Esophagus (tissue), 2 donors: ENCODE data around the gene PTPN14. TPM values are rescaled to one million over a fixed set of nuclear protein-coding genes. Genes with fewer than 3 reads are reported as not detected.

Source experiments
- H3K27ac ChIP-seq, 2 donors: one replicate each; pipeline ENCODE4 v1.5.1; 2013; ENCODE audit warnings: low read depth in 2 of 2, mild to moderate bottlenecking in 2 of 2, inconsistent platforms in 1 of 2, low read length in 1 of 2, moderate library complexity in 1 of 2
- H3K27me3 ChIP-seq, 2 donors: one replicate each; pipeline ENCODE4 v1.6.1; 2013; ENCODE audit warnings: low read length in 2 of 2, control low read depth in 1 of 2, mild to moderate bottlenecking in 1 of 2; ENCODE audit not compliant: insufficient read depth in 2 of 2, control insufficient read depth in 1 of 2
- H3K36me3 ChIP-seq, 2 donors: one replicate each; pipeline ENCODE4 v1.6.1; 2013; ENCODE audit warnings: low read length in 1 of 2; ENCODE audit not compliant: control insufficient read depth in 2 of 2, insufficient read depth in 2 of 2
- H3K4me1 ChIP-seq, 2 donors: one replicate each; pipeline ENCODE4 v1.6.1; 2013; ENCODE audit warnings: low read length in 1 of 2; ENCODE audit not compliant: control insufficient read depth in 2 of 2, insufficient read depth in 2 of 2
- H3K4me3 ChIP-seq, 2 donors: one replicate each; pipeline ENCODE4 v1.5.1; 2013; ENCODE audit warnings: low read length in 2 of 2, mild to moderate bottlenecking in 2 of 2, low read depth in 1 of 2, moderate library complexity in 1 of 2
- H3K9me3 ChIP-seq, 2 donors: one replicate each; pipeline ENCODE4 v1.6.1; 2013; ENCODE audit warnings: mild to moderate bottlenecking in 2 of 2, low read depth in 1 of 2, low read length in 1 of 2, moderate library complexity in 1 of 2; ENCODE audit not compliant: control insufficient read depth in 2 of 2, insufficient read depth in 1 of 2
- WGBS, 2 donors: extraction: QIAGEN DNeasy Blood & Tissue Kit; methylation state at CpG; one replicate each; pipeline ENCODE4 v1.1.7; 2013; 5-methylcytosine and 5-hydroxymethylcytosine counted together
- polyA plus RNA-seq, 2 donors: library from polyadenylated mRNA; stranded (reverse); fragments of 200-250 nt; gene quantifications; one replicate each; pipeline ENCODE4 v1.2.3, GENCODE V29; 2013
- donor health status: healthy with polysubstance abuse.
- donor health status: Bipolar disorder and iron deficiency.

Gene PTPN14
- polyA plus RNA-seq, 2 donors = 2.4 to 4.1 TPM

GRCh38 chr1:214361636-214362035, 189.8 kb downstream of the PTPN14 start:
- WGBS, 2 donors = 31 to 56% methylated on average over 1 of the region's 1 CpG
- H3K36me3 ChIP-seq = peaks cover 5 to 8% of the 10 kb centered on the region in 2 donors
- H3K4me1 ChIP-seq = no peaks in the 10 kb centered on the region
- H3K27me3 ChIP-seq = no peaks in the 10 kb centered on the region
- H3K4me3 ChIP-seq = no peak overlapping the region
- H3K27ac ChIP-seq = no peak overlapping the region
- no peaks in the 10 kb centered on the region for H3K9me3 ChIP-seq

GRCh38 chr1:214360525-214361164, 190.8 kb downstream of the PTPN14 start:
- Histone ChIP-seq H3K36me3 (peaks cover 5 to 8% of the 10 kb centered on the region in 2 donors), H3K27ac (no peak overlapping the region), H3K4me1 (no peaks in the 10 kb centered on the region), H3K4me3 (no peak overlapping the region), H3K9me3 (no peaks in the 10 kb centered on the region), H3K27me3 (no peaks in the 10 kb centered on the region)
- 75 to 77% methylated on average over 3 of the region's 3 CpGs for WGBS, 2 donors

- Histone ChIP-seq H3K4me1 (no peaks in the 10 kb centered on the region), H3K27me3 (no peaks in the 10 kb centered on the region), H3K27ac (no peak overlapping the region), H3K4me3 (no peak overlapping the region), H3K36me3 (peaks cover 5 to 8% of the 10 kb centered on the region in 2 donors), H3K9me3 (no peaks in the 10 kb centered on the region)
- WGBS, 2 donors = 87 to 88% methylated on average over 5 of the region's 5 CpGs
These were observed 191.3 kb downstream of the PTPN14 start for GRCh38 chr1:214360116-214360515.

GRCh38 chr1:214354440-214355148, 196.8 kb downstream of the PTPN14 start:
- Histone ChIP-seq H3K27ac (no peak overlapping the region), H3K4me3 (no peak overlapping the region), H3K9me3 (no peaks in the 10 kb centered on the region), H3K36me3 (no peaks in the 10 kb centered on the region), H3K27me3 (no peaks in the 10 kb centered on the region), H3K4me1 (no peaks in the 10 kb centered on the region)
- WGBS, 2 donors = 64 to 65% methylated on average over 4 of the region's 4 CpGs

- Histone ChIP-seq H3K4me1 (no peaks in the 10 kb centered on the region), H3K36me3 (no peaks in the 10 kb centered on the region), H3K9me3 (no peaks in the 10 kb centered on the region), H3K27me3 (no peaks in the 10 kb centered on the region), H3K4me3 (no peak overlapping the region), H3K27ac (no peak overlapping the region)
- 89 to 91% methylated on average over 4 of the region's 4 CpGs for WGBS, 2 donors
These were observed 198.6 kb downstream of the PTPN14 start for GRCh38 chr1:214352838-214353237.

GRCh38 chr1:214351551-214352277, 199.7 kb downstream of the PTPN14 start:
- Histone ChIP-seq H3K36me3 (no peaks in the 10 kb centered on the region), H3K4me3 (no peak overlapping the region), H3K9me3 (no peaks in the 10 kb centered on the region), H3K27me3 (no peaks in the 10 kb centered on the region), H3K27ac (no peak overlapping the region), H3K4me1 (no peaks in the 10 kb centered on the region)
- WGBS, 2 donors = 48 to 56% methylated on average over 2 of the region's 2 CpGs

GRCh38 chr1:214349781-214350180, 201.6 kb downstream of the PTPN14 start:
- Histone ChIP-seq H3K4me3 (no peak overlapping the region), H3K27ac (no peak overlapping the region), H3K4me1 (no peaks in the 10 kb centered on the region), H3K27me3 (no peaks in the 10 kb centered on the region), H3K9me3 (no peaks in the 10 kb centered on the region), H3K36me3 (no peaks in the 10 kb centered on the region)
- 95 to 98% methylated on average over 2 of the region's 2 CpGs for WGBS, 2 donors

GRCh38 chr1:214349008-214349407, 202.4 kb downstream of the PTPN14 start:
- H3K36me3 ChIP-seq = no peaks in the 10 kb centered on the region
- H3K27ac ChIP-seq = no peak overlapping the region
- H3K9me3 ChIP-seq = no peaks in the 10 kb centered on the region
- H3K4me1 ChIP-seq = no peaks in the 10 kb centered on the region
- no peak overlapping the region for H3K4me3 ChIP-seq
- H3K27me3 ChIP-seq = no peaks in the 10 kb centered on the region
- WGBS, 2 donors = 93 to 96% methylated on average over 5 of the region's 5 CpGs

GRCh38 chr1:214344897-214345296, 206.5 kb downstream of the PTPN14 start:
- no peak overlapping the region for H3K27ac ChIP-seq
- peaks cover 0 to 4% of the 10 kb centered on the region in 2 donors for H3K4me1 ChIP-seq
- H3K36me3 ChIP-seq = no peaks in the 10 kb centered on the region
- no peaks in the 10 kb centered on the region for H3K27me3 ChIP-seq
- H3K4me3 ChIP-seq = no peak overlapping the region
- H3K9me3 ChIP-seq = no peaks in the 10 kb centered on the region
